ENCODE results near the gene SERHL2. TPM values are rescaled to one million over a fixed set of nuclear protein-coding genes. Genes with fewer than 3 reads are reported as not detected.
"Not testable (repeated sequence)": the region's sequence is repeated elsewhere in the genome, so short reads cannot be mapped to it uniquely, and the experiment has no call there.

SERHL2 gene
- total RNA-seq, 1 donor from 2014 or later = not detected

GRCh38 chr22:42511401-42511891, 42.3 kb upstream of the SERHL2 start:
- Mint-ChIP-seq H3K4me1 (peaks cover 6% of the 10 kb centered on the region), H3K9me3 (no peaks in the 10 kb centered on the region), H3K27ac (no peak overlapping the region), H3K36me3 (peaks cover 4% of the 10 kb centered on the region), H3K27me3 (ENCODE audit: insufficient read depth, low read depth) (peaks cover 9% of the 10 kb centered on the region), H3K4me3 (no peak overlapping the region)
- Histone ChIP-seq H3K36me3 (no peaks in the 10 kb centered on the region), H3K27ac (no peak overlapping the region), H3K27me3 (no peaks in the 10 kb centered on the region), H3K79me2 (ENCODE audit: low read depth) (no peaks in the 10 kb centered on the region), H3K9me3 (ENCODE audit: low read depth) (no peaks in the 10 kb centered on the region), H2AFZ (replicated peaks) (no peak overlapping the region), H3K9ac (no peak overlapping the region), H3K4me1 (no peaks in the 10 kb centered on the region), H4K20me1 (ENCODE audit: low read depth) (peaks cover 5% of the 10 kb centered on the region), H3K4me2 (no peak overlapping the region), H3F3A (ENCODE audit: low read depth) (peaks cover 23% of the 10 kb centered on the region), H3K4me3 (no peak overlapping the region)
- TF ChIP-seq EZH2 (IDR thresholded peaks at IDR 0.05) (no peak), EZH2phosphoT487 (IDR thresholded peaks at IDR 0.05) (no peak), CTCF (IDR thresholded peaks at IDR 0.05) (no peak)
- DNase-seq (ENCODE audit: low spot score) = no peak

GRCh38 chr22:42512273-42512990, 41.3 kb upstream of the SERHL2 start:
- not testable (repeated sequence) for H3K4me3 Mint-ChIP-seq; H3K4me1 ChIP-seq; H3K4me3 ChIP-seq; H3K27me3 ChIP-seq; H2AFZ ChIP-seq (replicated peaks); H3K4me2 ChIP-seq; H3K36me3 ChIP-seq; H3K9me3 Mint-ChIP-seq; H3K9me3 ChIP-seq (ENCODE audit: low read depth); H4K20me1 ChIP-seq (ENCODE audit: low read depth); H3K79me2 ChIP-seq (ENCODE audit: low read depth); H3K36me3 Mint-ChIP-seq; H3K4me1 Mint-ChIP-seq; H3K27me3 Mint-ChIP-seq (ENCODE audit: insufficient read depth, low read depth); H3K9ac ChIP-seq
- H3K27ac ChIP-seq = peak overlapping the region; percentile 29
- H3F3A ChIP-seq (ENCODE audit: low read depth) = peaks cover 27% of the 10 kb centered on the region
- peak; percentile 46 for TF ChIP-seq CTCF (IDR thresholded peaks at IDR 0.05)
- H3K27ac Mint-ChIP-seq = peak overlapping the region; percentile 93
- DNase-seq (ENCODE audit: low spot score) = peak; percentile 50

- H3K4me2 ChIP-seq; H3K9me3 Mint-ChIP-seq; H3K27ac Mint-ChIP-seq; H3K4me3 Mint-ChIP-seq; H3K27me3 ChIP-seq; DNase-seq (ENCODE audit: low spot score); H3K9me3 ChIP-seq (ENCODE audit: low read depth); H3K9ac ChIP-seq; H3K27me3 Mint-ChIP-seq (ENCODE audit: insufficient read depth, low read depth); H3K4me1 ChIP-seq; H3K36me3 Mint-ChIP-seq; H3K27ac ChIP-seq; H3K4me3 ChIP-seq; H3K36me3 ChIP-seq; H2AFZ ChIP-seq (replicated peaks): not testable (repeated sequence)
- peaks cover 10% of the 10 kb centered on the region for H3K4me1 Mint-ChIP-seq
- Histone ChIP-seq H3K79me2 (ENCODE audit: low read depth) (peaks cover 21% of the 10 kb centered on the region), H3F3A (ENCODE audit: low read depth) (peaks cover 24% of the 10 kb centered on the region), H4K20me1 (ENCODE audit: low read depth) (peaks cover 12% of the 10 kb centered on the region)
These were observed 39.4 kb upstream of the SERHL2 start for GRCh38 chr22:42514331-42514730.

GRCh38 chr22:42515304-42515703, 38.5 kb upstream of the SERHL2 start:
- Histone ChIP-seq H3K79me2 (ENCODE audit: low read depth) (peaks cover 24% of the 10 kb centered on the region), H3F3A (ENCODE audit: low read depth) (peaks cover 17% of the 10 kb centered on the region), H4K20me1 (ENCODE audit: low read depth) (peaks cover 12% of the 10 kb centered on the region)
- peaks cover 16% of the 10 kb centered on the region for H3K4me1 Mint-ChIP-seq
- H3K36me3 Mint-ChIP-seq; H2AFZ ChIP-seq (replicated peaks); H3K9me3 Mint-ChIP-seq; H3K27ac Mint-ChIP-seq; H3K4me2 ChIP-seq; H3K36me3 ChIP-seq; H3K27me3 ChIP-seq; H3K4me3 ChIP-seq; H3K4me1 ChIP-seq; DNase-seq (ENCODE audit: low spot score); H3K9me3 ChIP-seq (ENCODE audit: low read depth); H3K9ac ChIP-seq; H3K4me3 Mint-ChIP-seq; H3K27ac ChIP-seq; H3K27me3 Mint-ChIP-seq (ENCODE audit: insufficient read depth, low read depth): not testable (repeated sequence)

All from neural progenitor cell (in vitro differentiated cells).